Measurements from ENCODE around the gene SKAP1.

DNA sequence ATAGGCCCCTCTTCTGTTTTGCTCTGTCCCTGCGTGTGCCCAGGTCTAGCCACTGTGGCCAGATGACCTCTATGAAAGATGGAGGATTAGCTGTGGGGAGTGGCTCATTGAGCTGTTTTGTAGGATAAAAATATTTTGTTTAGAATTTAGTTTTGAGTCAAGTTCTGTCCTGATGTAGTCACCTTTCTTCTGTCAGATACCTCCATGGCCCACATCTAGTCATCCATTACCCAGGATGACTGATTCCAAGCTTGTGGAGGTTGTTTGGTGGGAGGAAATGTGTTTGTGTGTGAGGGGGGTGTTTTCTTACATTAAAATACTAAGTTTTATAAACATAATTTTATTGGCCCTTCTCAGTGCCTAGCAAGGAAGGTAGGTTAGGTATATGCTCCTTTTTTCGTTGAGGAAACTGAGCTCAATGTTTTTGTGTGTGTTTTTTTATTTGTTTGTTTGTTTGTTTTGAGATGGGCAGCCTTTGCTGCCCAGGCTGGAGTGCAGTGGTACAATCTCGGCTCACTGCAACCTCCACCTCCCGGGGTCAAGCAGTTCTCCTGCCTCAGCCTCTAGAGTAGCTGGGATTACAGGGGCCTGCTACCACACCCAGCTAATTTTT lies 306.1 kb downstream of the SKAP1 start:
- TF ChIP-seq, protein P1, sequence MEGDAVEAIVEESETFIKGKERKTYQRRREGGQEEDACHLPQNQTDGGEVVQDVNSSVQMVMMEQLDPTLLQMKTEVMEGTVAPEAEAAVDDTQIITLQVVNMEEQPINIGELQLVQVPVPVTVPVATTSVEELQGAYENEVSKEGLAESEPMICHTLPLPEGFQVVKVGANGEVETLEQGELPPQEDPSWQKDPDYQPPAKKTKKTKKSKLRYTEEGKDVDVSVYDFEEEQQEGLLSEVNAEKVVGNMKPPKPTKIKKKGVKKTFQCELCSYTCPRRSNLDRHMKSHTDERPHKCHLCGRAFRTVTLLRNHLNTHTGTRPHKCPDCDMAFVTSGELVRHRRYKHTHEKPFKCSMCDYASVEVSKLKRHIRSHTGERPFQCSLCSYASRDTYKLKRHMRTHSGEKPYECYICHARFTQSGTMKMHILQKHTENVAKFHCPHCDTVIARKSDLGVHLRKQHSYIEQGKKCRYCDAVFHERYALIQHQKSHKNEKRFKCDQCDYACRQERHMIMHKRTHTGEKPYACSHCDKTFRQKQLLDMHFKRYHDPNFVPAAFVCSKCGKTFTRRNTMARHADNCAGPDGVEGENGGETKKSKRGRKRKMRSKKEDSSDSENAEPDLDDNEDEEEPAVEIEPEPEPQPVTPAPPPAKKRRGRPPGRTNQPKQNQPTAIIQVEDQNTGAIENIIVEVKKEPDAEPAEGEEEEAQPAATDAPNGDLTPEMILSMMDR (IDR thresholded peaks at IDR 0.05) = no peak
- no peak for TF ChIP-seq POLR2A (IDR thresholded peaks at IDR 0.05)

Measured in thyroid gland (tissue), 4 donors.